ENCODE results near the gene ST6GALNAC3.

Gene ST6GALNAC3

DNA sequence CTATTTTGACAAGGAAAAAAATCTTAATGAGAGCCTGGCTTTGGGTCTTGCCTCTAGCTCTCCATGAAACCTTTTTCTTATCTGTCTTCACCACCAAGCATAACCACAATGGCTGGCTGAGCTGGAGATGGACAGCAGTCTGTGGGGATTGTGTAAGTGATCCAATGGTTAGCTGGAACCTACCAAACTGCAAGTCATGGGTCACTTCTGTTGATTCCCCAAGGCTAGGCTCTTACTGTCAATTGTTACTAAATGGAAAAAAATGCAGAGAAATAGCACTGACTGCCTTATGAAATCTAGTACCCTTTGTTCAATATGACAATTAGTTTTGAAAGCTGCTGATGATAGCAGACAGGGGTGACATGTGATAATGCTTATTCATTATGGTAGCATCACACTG lies 359.0 kb downstream of the ST6GALNAC3 start:
- no peak for DNase-seq (ENCODE audit: low read depth)

- DNase-seq (ENCODE audit: low read depth): no peak
Observed at GRCh38 chr1:76443217-76443616, 368.7 kb downstream of the ST6GALNAC3 start.

GRCh38 chr1:76444773-76445172 lies 370.2 kb downstream of the ST6GALNAC3 start:
- DNase-seq (ENCODE audit: low read depth): no peak

DNA sequence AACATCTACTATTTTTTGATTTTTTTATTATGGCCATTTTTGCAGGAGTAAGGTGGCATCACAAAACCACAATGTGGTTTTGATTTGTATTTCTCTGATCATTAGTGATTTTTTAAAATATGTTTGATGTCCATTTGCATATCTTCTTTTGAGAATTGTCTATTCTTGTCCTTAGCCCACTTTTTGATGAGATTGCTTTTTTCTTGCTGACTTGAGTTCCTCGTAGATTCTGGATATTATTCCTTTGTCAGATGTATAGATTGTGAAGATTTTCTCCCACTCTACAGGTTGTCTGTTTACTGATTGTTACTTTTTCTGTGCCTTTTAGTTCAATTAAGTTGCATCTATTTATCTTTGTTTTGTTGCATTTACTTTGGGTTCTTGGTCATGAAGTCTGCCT lies 375.7 kb downstream of the ST6GALNAC3 start:
- no peak for DNase-seq (ENCODE audit: low read depth)

- no peak for DNase-seq (ENCODE audit: low read depth)
Observed at GRCh38 chr1:76463278-76463677, 388.7 kb downstream of the ST6GALNAC3 start.

DNA sequence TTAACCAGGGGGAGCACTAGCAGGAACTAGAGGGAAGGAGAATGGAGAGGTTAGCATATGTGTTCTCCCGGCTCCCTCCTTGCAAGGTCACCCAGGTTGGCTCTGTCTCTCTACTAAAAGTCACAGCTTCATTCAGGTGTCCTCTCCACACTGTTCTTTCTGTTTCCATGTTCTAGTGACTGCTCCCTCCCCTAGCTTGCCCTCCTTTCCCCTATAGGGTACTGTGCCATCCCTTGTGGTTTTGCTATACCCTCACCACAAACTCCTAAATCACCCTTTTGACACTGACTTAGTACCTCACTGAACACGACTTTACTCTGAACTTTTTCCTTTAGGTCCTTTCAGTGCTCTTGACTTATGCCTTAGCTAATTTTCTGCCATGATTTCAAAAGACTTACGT lies 389.3 kb downstream of the ST6GALNAC3 start:
- DNase-seq (ENCODE audit: low read depth): no peak

GRCh38 chr1:76465030-76465429 lies 390.5 kb downstream of the ST6GALNAC3 start:
- DNase-seq (ENCODE audit: low read depth): no peak

DNA sequence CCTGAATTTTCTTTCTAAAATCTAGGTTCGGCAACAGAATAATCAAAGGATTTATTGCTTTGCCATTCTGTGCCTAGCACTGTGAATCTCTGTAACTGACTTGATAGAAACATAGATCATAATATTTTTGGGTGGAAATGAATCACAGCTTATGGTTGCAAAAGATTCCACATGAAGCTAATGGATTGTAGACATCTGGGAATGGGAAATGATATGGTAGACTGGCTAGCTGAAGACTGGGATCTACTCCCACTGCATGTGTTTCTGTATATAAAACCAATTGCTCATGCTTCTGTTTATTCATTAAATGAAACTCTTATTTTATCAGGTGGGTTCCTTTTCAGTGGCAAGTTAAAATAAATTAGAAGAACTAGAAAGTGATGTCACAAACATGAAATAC lies 395.6 kb downstream of the ST6GALNAC3 start:
- no peak for DNase-seq (ENCODE audit: low read depth)

DNA sequence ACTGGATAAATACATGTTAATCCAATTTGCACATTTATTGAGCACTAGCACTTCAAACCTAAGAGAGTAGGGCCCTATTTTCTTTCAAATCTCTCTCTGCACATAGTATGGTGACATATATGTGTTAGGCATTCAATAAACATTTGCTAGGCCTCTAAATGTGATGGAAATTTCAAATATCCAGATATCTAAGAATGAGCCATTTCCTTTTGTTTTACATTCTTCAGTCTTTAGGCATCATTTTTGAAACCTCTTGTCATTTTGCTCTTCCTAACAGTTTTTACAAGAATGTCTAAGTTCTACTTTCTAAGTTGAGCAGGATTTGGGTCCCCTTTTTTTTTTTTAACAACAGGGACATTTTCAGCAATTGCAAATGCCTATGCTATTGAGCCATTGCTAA lies 397.0 kb downstream of the ST6GALNAC3 start:
- no peak for DNase-seq (ENCODE audit: low read depth)

DNA sequence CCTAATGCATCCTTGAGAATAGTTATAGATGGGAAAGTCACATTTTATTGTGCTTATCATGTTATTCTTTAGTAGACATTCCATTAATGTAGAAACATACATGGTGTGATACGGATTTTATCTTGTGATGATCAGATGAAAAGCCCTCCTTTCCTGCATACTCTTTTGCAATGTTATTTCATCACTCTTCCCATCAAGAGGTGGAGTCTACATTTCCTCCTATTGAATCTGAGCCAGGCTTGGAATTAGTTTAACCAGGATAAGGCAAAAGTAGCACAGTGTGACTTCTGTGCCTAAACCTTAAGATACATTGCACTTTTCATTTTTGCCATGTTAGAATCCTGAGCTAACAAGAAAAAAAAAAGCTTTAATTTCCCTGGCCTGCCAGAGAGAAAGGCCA lies 399.0 kb downstream of the ST6GALNAC3 start:
- DNase-seq (ENCODE audit: low read depth): no peak

- DNase-seq (ENCODE audit: low read depth): no peak
Observed at GRCh38 chr1:76474922-76475321, 400.4 kb downstream of the ST6GALNAC3 start.

DNA sequence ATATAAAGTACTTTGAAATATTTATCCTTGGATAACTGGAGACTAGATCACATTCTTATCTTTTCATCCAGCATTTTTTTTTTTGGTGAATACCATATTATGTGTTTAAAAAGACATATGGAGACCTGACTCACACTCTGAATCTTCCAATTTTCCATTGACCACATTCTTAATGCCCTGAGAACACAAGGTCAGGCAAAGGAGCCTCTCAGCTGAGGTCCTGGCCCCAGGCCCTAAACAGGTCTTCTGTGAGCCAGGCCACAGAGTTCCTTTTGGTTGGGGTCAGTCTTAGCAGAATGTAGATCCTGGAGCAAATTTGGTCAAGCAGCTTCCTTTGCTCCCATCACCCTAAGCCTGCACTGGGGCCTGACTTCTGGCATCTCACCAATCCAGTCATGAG lies 402.6 kb downstream of the ST6GALNAC3 start:
- DNase-seq (ENCODE audit: low read depth): no peak

DNA sequence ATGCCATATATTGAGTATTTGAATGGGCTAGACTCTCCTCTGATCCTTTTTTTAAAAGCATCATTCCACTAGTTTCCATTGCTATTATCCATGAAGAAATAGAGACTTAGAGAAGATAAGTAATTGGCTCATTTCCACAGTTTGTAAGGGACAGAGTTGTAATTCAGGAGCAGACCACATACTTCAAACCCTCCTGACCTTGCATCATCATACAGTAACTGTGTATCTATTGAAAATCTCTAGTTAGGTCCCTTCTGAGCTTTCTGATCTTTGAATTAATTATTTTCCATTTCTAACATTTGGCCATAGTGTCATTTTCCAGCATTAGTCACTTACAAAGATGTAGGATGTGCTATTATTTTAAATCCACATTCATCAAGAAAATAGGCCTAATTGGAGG lies 406.3 kb downstream of the ST6GALNAC3 start:
- no peak for DNase-seq (ENCODE audit: low read depth)

- no peak for DNase-seq (ENCODE audit: low read depth)
Observed at GRCh38 chr1:76481672-76482071, 407.1 kb downstream of the ST6GALNAC3 start.

GRCh38 chr1:76482272-76482671 lies 407.7 kb downstream of the ST6GALNAC3 start:
- DNase-seq (ENCODE audit: low read depth): no peak

DNA sequence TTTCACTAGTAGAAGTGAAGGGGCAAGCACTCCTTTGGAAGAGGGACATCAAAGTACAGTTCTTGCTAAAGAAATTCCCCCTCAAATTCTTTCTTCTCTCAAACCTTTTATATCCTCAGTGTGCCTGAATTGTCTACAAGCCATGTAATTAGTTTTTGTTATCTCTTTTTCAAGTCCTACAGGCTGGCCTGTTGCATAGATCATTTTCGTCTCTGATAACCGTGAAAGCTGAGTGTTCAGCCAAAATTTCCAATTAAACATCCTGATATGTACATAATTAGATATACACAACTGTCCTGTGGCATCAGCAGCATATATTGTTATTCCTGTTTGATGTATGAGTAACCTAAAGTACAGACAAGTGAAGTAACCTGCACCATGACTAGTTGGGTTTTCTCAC lies 417.2 kb downstream of the ST6GALNAC3 start:
- DNase-seq (ENCODE audit: low read depth): no peak

GRCh38 chr1:76492752-76493430 lies 418.3 kb downstream of the ST6GALNAC3 start:
- no peak for DNase-seq (ENCODE audit: low read depth)

DNA sequence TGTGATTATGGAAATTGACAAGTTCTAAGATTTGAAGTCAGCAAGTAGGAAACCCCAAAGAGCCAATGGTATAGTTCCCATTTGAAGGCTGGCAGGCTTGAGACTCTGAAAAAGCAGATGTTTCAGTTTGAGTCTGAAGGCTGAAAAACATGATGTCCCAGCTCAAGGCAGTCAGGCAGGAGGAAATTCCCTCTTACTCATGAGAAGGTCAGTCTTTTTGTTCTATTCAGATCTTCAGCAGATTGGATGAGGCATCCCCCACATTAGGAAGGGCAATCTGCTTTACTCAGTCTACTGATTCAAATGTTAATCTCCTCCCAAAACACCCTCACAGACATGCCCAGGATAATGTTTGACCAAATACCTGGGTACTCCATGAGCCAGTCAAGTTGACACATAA lies 420.3 kb downstream of the ST6GALNAC3 start:
- DNase-seq (ENCODE audit: low read depth): no peak

DNA sequence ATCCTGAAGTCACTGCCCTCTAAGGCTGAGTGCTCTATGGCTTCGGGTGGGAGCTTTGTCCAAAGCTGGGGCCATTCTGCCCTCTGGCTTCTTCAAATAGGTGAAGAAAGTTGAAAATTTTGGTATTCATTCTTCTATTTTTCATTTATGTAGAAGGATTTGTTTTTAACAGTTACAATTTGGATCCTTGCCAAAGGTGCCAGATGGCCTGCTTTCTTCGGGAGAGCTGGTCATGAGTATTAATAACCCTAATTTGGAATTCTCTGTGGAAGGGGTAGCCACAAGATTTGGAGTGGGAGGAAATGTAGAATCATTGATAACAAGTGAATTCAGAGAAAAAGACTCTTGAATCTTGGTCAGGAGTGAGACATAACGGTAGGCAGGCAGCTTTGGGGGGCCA lies 422.3 kb downstream of the ST6GALNAC3 start:
- no peak for DNase-seq (ENCODE audit: low read depth)

DNA sequence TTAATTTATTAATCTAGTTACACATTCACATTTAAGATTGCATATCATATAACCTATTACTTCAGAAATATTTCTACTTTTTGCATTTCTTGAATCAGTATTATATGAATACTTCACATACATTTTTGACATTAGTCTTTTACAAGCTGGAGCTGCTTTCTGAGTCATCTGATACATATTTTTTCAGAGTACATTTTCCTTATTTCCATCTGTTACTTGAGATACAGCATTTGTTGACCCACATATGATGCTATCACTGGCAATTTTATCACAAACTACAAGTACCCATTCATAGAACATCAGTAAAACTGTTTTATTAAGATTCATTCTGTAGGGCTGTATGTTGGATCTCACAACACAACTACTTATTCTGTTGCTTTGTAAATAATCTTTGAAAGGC lies 425.6 kb downstream of the ST6GALNAC3 start:
- no peak for DNase-seq (ENCODE audit: low read depth)

DNA sequence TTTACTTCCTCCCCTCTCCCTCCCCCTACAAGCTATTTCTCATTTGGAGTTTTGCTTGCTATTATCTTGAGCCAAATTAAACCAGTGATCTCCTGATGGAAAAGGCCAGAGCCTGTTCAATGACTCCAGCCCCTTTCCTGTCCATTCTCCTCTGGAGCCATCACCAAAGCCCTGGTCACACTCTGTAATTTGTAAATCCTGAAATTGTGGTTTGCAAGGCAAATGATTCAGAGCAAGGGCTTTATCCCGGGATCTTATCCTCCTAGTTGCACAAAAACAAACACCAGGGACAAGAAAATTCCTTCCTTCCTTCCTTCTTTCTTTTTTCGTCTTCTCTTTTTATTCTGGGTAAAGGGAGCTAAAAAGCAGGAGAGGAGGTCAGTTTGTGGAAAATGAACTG lies 426.6 kb downstream of the ST6GALNAC3 start:
- no peak for DNase-seq (ENCODE audit: low read depth)

DNA sequence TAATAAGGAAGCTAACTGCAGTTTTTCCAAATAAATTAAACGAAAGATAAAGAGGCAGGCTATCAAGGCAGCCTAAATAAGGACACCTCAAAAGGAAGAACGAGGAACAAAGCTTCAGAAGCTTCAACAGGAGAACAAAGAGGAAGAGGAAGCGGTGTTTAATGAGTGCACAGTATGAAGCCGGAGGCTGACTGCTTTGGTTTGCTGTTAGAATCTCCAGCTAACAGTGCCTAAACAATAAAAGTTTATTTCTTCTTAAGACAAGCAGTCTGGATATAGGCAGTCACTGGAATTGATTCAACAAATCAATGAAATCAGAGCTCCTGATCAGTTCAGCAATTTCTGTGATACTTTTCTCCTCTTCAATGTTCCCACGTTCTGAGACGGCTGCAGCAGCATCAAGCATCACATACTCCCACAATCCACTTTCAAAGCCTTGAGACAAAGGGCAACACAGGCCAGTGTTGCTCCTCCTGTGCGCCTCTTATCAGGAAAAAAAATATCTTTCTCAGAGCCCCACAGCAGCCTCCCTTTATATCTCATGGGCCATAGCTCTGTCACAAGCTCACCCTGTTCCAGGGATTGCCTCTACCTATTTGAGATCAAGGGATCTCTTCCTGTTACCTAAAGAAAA lies 427.2 kb downstream of the ST6GALNAC3 start:
- DNase-seq (ENCODE audit: low read depth): no peak

- DNase-seq (ENCODE audit: low read depth): no peak
Observed at GRCh38 chr1:76503100-76503499, 428.6 kb downstream of the ST6GALNAC3 start.

DNA sequence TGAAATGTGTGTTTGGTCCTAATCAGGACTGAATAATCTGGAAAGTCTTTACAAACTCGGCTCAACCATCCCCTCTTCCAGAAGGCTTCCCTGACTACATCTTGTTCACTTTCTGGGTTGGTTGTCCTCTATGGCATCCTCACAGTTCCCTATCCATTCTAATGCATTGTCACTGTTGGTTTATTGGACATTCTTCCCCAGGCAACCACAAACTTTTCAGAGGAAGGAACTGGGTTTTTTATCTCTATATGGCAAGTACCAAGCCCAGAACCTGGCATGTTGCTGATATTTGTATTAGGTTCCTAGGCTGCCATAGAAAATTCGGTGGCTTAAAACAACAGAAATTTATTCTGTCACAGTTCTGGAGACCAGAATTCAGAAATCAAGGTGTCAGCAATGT lies 429.2 kb downstream of the ST6GALNAC3 start:
- no peak for DNase-seq (ENCODE audit: low read depth)
